GM23338 (cell line): Measurements from ENCODE around the gene WNT10A. TPM values are rescaled to one million over a fixed set of nuclear protein-coding genes. Genes with fewer than 3 reads are reported as not detected.

Experiments
- ATAC-seq: fragments of 200-7000 bp; cut with Tn5 transposase; 3 replicates; pipeline ENCODE4 v1.9.1; 2020
- DNase-seq: peaks from one replicate; pipeline ENCODE4 v3.0.0-alpha.2; 2015; ENCODE audit warnings: low spot score
- H2AFZ ChIP-seq: fragments of 200-600 bp; sonication (generic); 2 replicates; pipeline ENCODE4 v1.8.0; 2016; ENCODE audit warnings: antibody characterized with exemption, mild to moderate bottlenecking, moderate library complexity
- H3F3A ChIP-seq: fragments of 200-600 bp; sonication (generic); replicated peaks from 2 replicates; pipeline ENCODE4 v1.8.0; 2017; ENCODE audit warnings: antibody characterized with exemption, mixed run types, low read depth
- H3K27ac ChIP-seq: fragments of 200-600 bp; sonication (generic); 2 replicates; pipeline ENCODE4 v1.6.1; 2016; ENCODE audit warnings: low read depth
- H3K27me3 ChIP-seq: fragments of 200-600 bp; sonication (generic); 2 replicates; pipeline ENCODE4 v1.8.0; 2016; ENCODE audit warnings: mild to moderate bottlenecking, mixed run types, moderate library complexity; ENCODE audit not compliant: insufficient read depth
- H3K36me3 ChIP-seq: fragments of 200-600 bp; sonication (generic); 2 replicates; pipeline ENCODE4 v1.8.0; 2016; ENCODE audit warnings: mild to moderate bottlenecking; ENCODE audit not compliant: insufficient read depth
- H3K4me1 ChIP-seq: fragments of 200-600 bp; sonication (generic); 2 replicates; pipeline ENCODE4 v1.8.0; 2016; ENCODE audit warnings: mild to moderate bottlenecking, moderate library complexity; ENCODE audit not compliant: insufficient read depth
- H3K4me2 ChIP-seq: fragments of 200-600 bp; sonication (generic); 2 replicates; pipeline ENCODE4 v1.7.1; 2017; ENCODE audit warnings: mixed run types
- H3K4me3 ChIP-seq: fragments of 200-600 bp; sonication (generic); 2 replicates; pipeline ENCODE4 v1.6.1; 2016; ENCODE audit warnings: mixed run types
- H3K79me2 ChIP-seq: fragments of 200-600 bp; sonication (generic); replicated peaks from 2 replicates; pipeline ENCODE4 v1.8.0; 2017; ENCODE audit warnings: mild to moderate bottlenecking; ENCODE audit not compliant: insufficient read depth
- H3K9me2 ChIP-seq: fragments of 200-600 bp; sonication (generic); 2 replicates; pipeline ENCODE4 v1.8.0; 2017; ENCODE audit not compliant: insufficient read depth
- H4K20me1 ChIP-seq: fragments of 200-600 bp; sonication (generic); replicated peaks from 2 replicates; pipeline ENCODE4 v1.8.0; 2017; ENCODE audit warnings: mild to moderate bottlenecking; ENCODE audit not compliant: insufficient read depth
- H3K27ac Mint-ChIP-seq: 2 replicates; pipeline ENCODE4 v1.8.0; 2020; ENCODE audit warnings: inconsistent platforms, mild to moderate bottlenecking, moderate library complexity, mixed read lengths
- H3K27me3 Mint-ChIP-seq: 3 replicates; pipeline ENCODE4 v1.8.0; 2022; ENCODE audit warnings: low read depth, mild to moderate bottlenecking, moderate library complexity, mixed read lengths, inconsistent platforms; ENCODE audit not compliant: insufficient read depth, poor library complexity
- H3K36me3 Mint-ChIP-seq: 3 replicates; pipeline ENCODE4 v1.8.0; 2021; ENCODE audit warnings: low read depth, mild to moderate bottlenecking, inconsistent platforms, moderate library complexity, mixed read lengths
- H3K4me1 Mint-ChIP-seq: 3 replicates; pipeline ENCODE4 v1.8.0; 2020; ENCODE audit warnings: mild to moderate bottlenecking, inconsistent platforms, mixed read lengths
- H3K4me3 Mint-ChIP-seq: 3 replicates; pipeline ENCODE4 v1.8.0; 2021; ENCODE audit warnings: moderate library complexity, mild to moderate bottlenecking, inconsistent platforms, mixed read lengths
- H3K9me3 Mint-ChIP-seq: 3 replicates; pipeline ENCODE4 v1.8.0; 2020; ENCODE audit warnings: moderate library complexity, mild to moderate bottlenecking, inconsistent platforms, mixed read lengths
- CREB1 ChIP-seq: fragments of 250-450 bp; sonication (Bioruptor Pico); IDR thresholded peaks from 2 replicates; pipeline ENCODE4 v1.5.0; 2020; ENCODE audit warnings: low read depth, mild to moderate bottlenecking, moderate library complexity
- ETS1 ChIP-seq: IDR thresholded peaks from 2 replicates; pipeline ENCODE4 v1.6.1; 2016; ENCODE audit warnings: antibody characterized with exemption
- EZH2 ChIP-seq: fragments of 200-600 bp; sonication (generic); IDR thresholded peaks from one replicate; pipeline ENCODE4 v1.8.0; 2017; ENCODE audit warnings: antibody characterized with exemption, mild to moderate bottlenecking, low read depth; ENCODE audit not compliant: unreplicated experiment
- EZH2phosphoT487 ChIP-seq: fragments of 200-600 bp; sonication (generic); IDR thresholded peaks from one replicate; pipeline ENCODE4 v1.8.1; 2018; ENCODE audit warnings: antibody characterized with exemption; ENCODE audit not compliant: unreplicated experiment
- JUNB ChIP-seq: IDR thresholded peaks from one replicate; pipeline ENCODE4 v1.6.1; 2016; ENCODE audit warnings: antibody characterized with exemption; ENCODE audit not compliant: unreplicated experiment
- NANOG ChIP-seq: IDR thresholded peaks from 2 replicates; pipeline ENCODE4 v1.6.1; 2016; ENCODE audit warnings: antibody characterized with exemption, borderline replicate concordance
- POLR2AphosphoS5 ChIP-seq: IDR thresholded peaks from 2 replicates; pipeline ENCODE4 v1.6.1; 2016; ENCODE audit warnings: antibody characterized with exemption, low read depth
- REST ChIP-seq: IDR thresholded peaks from one replicate; pipeline ENCODE4 v1.6.1; 2018; ENCODE audit warnings: antibody characterized with exemption; ENCODE audit not compliant: unreplicated experiment
- STAT1 ChIP-seq: IDR thresholded peaks from one replicate; pipeline ENCODE4 v1.6.1; 2016; ENCODE audit warnings: antibody characterized with exemption; ENCODE audit not compliant: unreplicated experiment
- ZNF114 ChIP-seq: fragments of 250-450 bp; sonication (Bioruptor Pico); IDR thresholded peaks from 2 replicates; pipeline ENCODE4 v1.5.0; 2020; ENCODE audit warnings: mild to moderate bottlenecking, moderate library complexity
- ZNF331 ChIP-seq: fragments of 250-450 bp; sonication (Bioruptor Pico); IDR thresholded peaks from 2 replicates; pipeline ENCODE4 v1.5.0; 2020; ENCODE audit warnings: low read depth, mild to moderate bottlenecking, moderate library complexity
- ZNF462 ChIP-seq: fragments of 250-450 bp; sonication (Bioruptor Pico); IDR thresholded peaks from 2 replicates; pipeline ENCODE4 v1.5.0; 2020; ENCODE audit warnings: mild to moderate bottlenecking, moderate library complexity
- polyA plus RNA-seq: library from polyadenylated mRNA; unstranded; fragments of >200 nt; fragmentation: Nextera tagmentation; extraction: Ambion mirVana; gene quantifications from 2 replicates; pipeline ENCODE4 v1.2.1, GENCODE V29; 2016
- total RNA-seq: library from RNA; depleted of rRNA; stranded (reverse); fragments of >200 nt; shearing (Covaris generic); gene quantifications from 2 replicates; pipeline ENCODE4 v1.2.3, GENCODE V29; 2014
- TF ChIP-seq, protein P1 (sequence below), 2 experiments: fragments of 200-600 bp in 1 of 2; sonication (generic) in 1 of 2; conservative IDR thresholded peaks; 2 replicates each; pipeline versions ENCODE4 v1.5.1 to v1.6.1; 2016 to 2017; ENCODE audit warnings: antibody characterized with exemption in 2 of 2, low read depth in 2 of 2, mild to moderate bottlenecking in 2 of 2, moderate library complexity in 1 of 2

Gene WNT10A
- total and polyA plus RNA-seq, 2 experiments from 2014 or later: not detected

DNA sequence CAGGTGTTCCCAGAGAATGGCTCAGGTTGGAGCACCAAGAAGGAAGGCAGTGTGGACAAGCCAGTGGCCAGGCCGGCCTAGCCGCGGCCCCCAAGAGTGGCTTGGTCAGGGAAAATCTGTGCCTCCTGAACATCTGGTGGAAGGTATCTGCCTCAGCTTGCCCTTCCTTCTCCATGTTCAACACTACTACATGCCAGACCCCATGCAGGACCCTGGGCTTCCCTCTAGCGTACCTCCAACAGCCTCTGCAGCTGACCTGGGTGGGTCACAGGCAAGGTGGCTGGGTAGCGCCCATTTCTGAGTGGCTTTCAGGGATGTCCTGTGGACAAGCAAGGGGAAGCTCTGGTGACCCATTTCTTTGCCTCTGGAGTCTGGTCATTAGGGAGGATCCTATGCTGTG is 7.7 kb downstream of the WNT10A start:
- DNase-seq: no peak
- Histone ChIP-seq H3K4me1 (no peaks in the 10 kb centered on the region; the same call in 1 of the 2 replicates), H2AFZ (no peak overlapping the region), H4K20me1 (peaks cover 4% of the 10 kb centered on the region), H3K79me2 (no peaks in the 10 kb centered on the region), H3F3A (no peaks in the 10 kb centered on the region), H3K27ac (no peak overlapping the region), H3K27me3 (peaks cover 98% of the 10 kb centered on the region), H3K4me3 (no peak overlapping the region), H3K4me2 (no peak overlapping the region), H3K36me3 (no peaks in the 10 kb centered on the region), H3K9me2 (no peaks in the 10 kb centered on the region)
- TF ChIP-seq JUNB: no peak
- TF ChIP-seq ZNF331 (CRISPR knock-in tag): no peak
- no peak for TF ChIP-seq NANOG
- no peak for TF ChIP-seq REST
- TF ChIP-seq CREB1: no peak
- TF ChIP-seq, protein P1, sequence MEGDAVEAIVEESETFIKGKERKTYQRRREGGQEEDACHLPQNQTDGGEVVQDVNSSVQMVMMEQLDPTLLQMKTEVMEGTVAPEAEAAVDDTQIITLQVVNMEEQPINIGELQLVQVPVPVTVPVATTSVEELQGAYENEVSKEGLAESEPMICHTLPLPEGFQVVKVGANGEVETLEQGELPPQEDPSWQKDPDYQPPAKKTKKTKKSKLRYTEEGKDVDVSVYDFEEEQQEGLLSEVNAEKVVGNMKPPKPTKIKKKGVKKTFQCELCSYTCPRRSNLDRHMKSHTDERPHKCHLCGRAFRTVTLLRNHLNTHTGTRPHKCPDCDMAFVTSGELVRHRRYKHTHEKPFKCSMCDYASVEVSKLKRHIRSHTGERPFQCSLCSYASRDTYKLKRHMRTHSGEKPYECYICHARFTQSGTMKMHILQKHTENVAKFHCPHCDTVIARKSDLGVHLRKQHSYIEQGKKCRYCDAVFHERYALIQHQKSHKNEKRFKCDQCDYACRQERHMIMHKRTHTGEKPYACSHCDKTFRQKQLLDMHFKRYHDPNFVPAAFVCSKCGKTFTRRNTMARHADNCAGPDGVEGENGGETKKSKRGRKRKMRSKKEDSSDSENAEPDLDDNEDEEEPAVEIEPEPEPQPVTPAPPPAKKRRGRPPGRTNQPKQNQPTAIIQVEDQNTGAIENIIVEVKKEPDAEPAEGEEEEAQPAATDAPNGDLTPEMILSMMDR (conservative IDR thresholded peaks at IDR 0.05; ENCODE audit: low read depth in 2 of 2): no peak
- no peak for TF ChIP-seq POLR2AphosphoS5
- no peak for TF ChIP-seq EZH2phosphoT487
- TF ChIP-seq ZNF114 (CRISPR knock-in tag): no peak
- TF ChIP-seq EZH2: no peak
- no peak for TF ChIP-seq STAT1
- TF ChIP-seq ZNF462 (CRISPR knock-in tag): no peak
- no peak for TF ChIP-seq ETS1
- Mint-ChIP-seq H3K27me3 (peaks cover 91% of the 10 kb centered on the region), H3K36me3 (no peaks in the 10 kb centered on the region; the same call in 2 of the 3 replicates), H3K4me3 (no peak overlapping the region), H3K27ac (no peak overlapping the region), H3K4me1 (peaks cover 10% of the 10 kb centered on the region; the same call in 2 of the 3 replicates), H3K9me3 (no peaks in the 10 kb centered on the region)
- ATAC-seq: no peak
